Osteoblast (primary cell): ENCODE results near the gene AP3B2. TPM values are rescaled to one million over a fixed set of nuclear protein-coding genes. Genes with fewer than 3 reads are reported as not detected.

ENCODE experiments used
- DNase-seq: peaks from one replicate; pipeline ENCODE4 v3.0.0; 2011; ENCODE audit warnings: low spot score, mixed read lengths; ENCODE audit not compliant: insufficient read length; ENCODE audit errors: missing footprints
- H2AFZ ChIP-seq: 2 replicates; pipeline ENCODE4 v1.6.0; 2011; ENCODE audit warnings: mild to moderate bottlenecking, low read length
- H3K27ac ChIP-seq: 2 replicates; pipeline ENCODE4 v1.5.1; 2011; ENCODE audit warnings: mild to moderate bottlenecking, low read depth, low read length, moderate library complexity
- H3K27me3 ChIP-seq: 2 replicates; pipeline ENCODE4 v1.6.0; 2012; ENCODE audit warnings: mild to moderate bottlenecking, control low read depth, inconsistent platforms, low read length, moderate library complexity; ENCODE audit not compliant: insufficient read depth
- H3K36me3 ChIP-seq: 2 replicates; pipeline ENCODE4 v1.5.1; 2011; ENCODE audit warnings: mild to moderate bottlenecking, low read length, control low read depth, moderate library complexity; ENCODE audit not compliant: insufficient read depth
- H3K4me1 ChIP-seq: 2 replicates; pipeline ENCODE4 v1.5.1; 2011; ENCODE audit warnings: mild to moderate bottlenecking, low read length, control low read depth, moderate library complexity; ENCODE audit not compliant: insufficient read depth
- H3K4me2 ChIP-seq: 2 replicates; pipeline ENCODE4 v1.6.0; 2011; ENCODE audit warnings: mild to moderate bottlenecking, low read length; ENCODE audit not compliant: insufficient read depth
- H3K4me3 ChIP-seq: fragments of 200-600 bp; sonication (generic); 3 replicates; pipeline ENCODE4 v1.5.1; 2012; ENCODE audit warnings: mild to moderate bottlenecking, low read length, inconsistent platforms; ENCODE audit not compliant: insufficient read depth
- H3K79me2 ChIP-seq: 2 replicates; pipeline ENCODE4 v1.6.0; 2012; ENCODE audit warnings: mild to moderate bottlenecking, low read length, control low read depth, inconsistent platforms; ENCODE audit not compliant: insufficient read depth
- H3K9me3 ChIP-seq: 2 replicates; pipeline ENCODE4 v1.5.1; 2011; ENCODE audit warnings: low read depth, low read length, control low read depth
- H4K20me1 ChIP-seq: 2 replicates; pipeline ENCODE4 v1.6.0; 2012; ENCODE audit warnings: mild to moderate bottlenecking, low read length, control low read depth; ENCODE audit not compliant: insufficient read depth
- total RNA-seq: library from RNA; depleted of rRNA; stranded (reverse); fragments of >200 nt; gene quantifications from 2 replicates; pipeline ENCODE4 v1.2.3, GENCODE V29; 2012
- TF ChIP-seq, protein P1 (sequence below): IDR thresholded peaks from 2 replicates; pipeline ENCODE4 v1.5.1; 2011; ENCODE audit warnings: mild to moderate bottlenecking, low read depth, low read length, moderate library complexity; ENCODE audit errors: extremely low read depth

Gene AP3B2
- total RNA-seq, 1 donor = 0.36 TPM

DNA sequence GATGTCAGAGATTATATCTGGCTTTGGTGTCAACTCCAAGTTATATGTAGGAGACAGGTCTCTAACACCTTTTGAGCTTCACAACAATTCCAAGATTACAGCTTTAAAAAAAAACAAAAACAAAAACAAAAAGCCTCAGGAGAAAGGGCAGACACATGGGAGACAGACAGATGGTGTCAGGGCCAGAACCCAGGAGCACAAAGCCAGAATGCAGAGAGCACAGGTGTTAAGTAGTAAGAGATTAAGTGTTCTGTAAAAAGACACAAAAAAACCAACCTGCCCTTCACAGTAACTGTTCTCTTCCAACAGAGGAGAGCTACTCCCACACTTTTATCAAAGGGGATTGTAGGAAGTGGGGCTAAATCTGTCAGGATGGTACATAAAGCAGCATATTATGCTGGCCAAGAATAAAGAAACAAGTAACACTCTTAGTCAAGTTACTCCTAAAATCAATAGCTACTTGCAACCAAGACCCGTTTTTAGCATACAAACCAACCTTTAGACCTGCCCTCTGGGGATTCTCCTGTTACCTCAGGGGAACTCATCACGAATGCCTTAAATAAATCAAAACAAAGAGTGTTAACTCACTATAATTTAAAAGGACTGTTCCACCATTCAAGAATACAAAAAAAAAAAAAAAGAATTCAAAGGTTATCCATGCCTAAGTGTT is 68.4 kb downstream of the AP3B2 start:
- Histone ChIP-seq H3K36me3 (no peaks in the 10 kb centered on the region), H3K79me2 (no peaks in the 10 kb centered on the region), H2AFZ (no peak overlapping the region), H3K4me3 (no peak overlapping the region), H3K9me3 (no peaks in the 10 kb centered on the region), H3K27ac (no peak overlapping the region), H4K20me1 (no peaks in the 10 kb centered on the region), H3K27me3 (peaks cover 47% of the 10 kb centered on the region), H3K4me1 (no peaks in the 10 kb centered on the region), H3K4me2 (no peak overlapping the region)
- DNase-seq = no peak
- TF ChIP-seq, protein P1, sequence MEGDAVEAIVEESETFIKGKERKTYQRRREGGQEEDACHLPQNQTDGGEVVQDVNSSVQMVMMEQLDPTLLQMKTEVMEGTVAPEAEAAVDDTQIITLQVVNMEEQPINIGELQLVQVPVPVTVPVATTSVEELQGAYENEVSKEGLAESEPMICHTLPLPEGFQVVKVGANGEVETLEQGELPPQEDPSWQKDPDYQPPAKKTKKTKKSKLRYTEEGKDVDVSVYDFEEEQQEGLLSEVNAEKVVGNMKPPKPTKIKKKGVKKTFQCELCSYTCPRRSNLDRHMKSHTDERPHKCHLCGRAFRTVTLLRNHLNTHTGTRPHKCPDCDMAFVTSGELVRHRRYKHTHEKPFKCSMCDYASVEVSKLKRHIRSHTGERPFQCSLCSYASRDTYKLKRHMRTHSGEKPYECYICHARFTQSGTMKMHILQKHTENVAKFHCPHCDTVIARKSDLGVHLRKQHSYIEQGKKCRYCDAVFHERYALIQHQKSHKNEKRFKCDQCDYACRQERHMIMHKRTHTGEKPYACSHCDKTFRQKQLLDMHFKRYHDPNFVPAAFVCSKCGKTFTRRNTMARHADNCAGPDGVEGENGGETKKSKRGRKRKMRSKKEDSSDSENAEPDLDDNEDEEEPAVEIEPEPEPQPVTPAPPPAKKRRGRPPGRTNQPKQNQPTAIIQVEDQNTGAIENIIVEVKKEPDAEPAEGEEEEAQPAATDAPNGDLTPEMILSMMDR = no peak

DNA sequence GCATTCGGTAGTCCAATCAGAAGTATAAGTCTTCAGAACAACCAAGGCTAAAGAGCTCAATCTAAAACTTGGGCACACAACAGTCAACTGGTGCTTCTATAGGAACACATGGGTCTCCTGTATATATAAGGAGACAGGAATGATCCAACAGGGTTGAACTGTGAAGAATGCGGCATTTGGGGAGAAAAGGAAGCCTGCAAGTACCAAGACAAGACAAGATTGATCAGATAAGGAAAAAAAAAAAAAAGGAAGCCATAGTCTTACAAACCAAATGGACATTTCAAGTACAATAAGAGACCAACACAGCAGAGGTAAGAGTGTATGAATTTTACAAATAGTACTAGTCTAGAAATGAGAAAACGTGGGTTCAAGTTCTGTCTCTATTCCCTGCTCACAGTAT is 69.0 kb downstream of the AP3B2 start:
- Histone ChIP-seq H3K27me3 (peaks cover 42% of the 10 kb centered on the region), H2AFZ (no peak overlapping the region), H3K9me3 (no peaks in the 10 kb centered on the region), H3K4me3 (no peak overlapping the region), H3K4me1 (no peaks in the 10 kb centered on the region), H3K79me2 (no peaks in the 10 kb centered on the region), H3K36me3 (no peaks in the 10 kb centered on the region), H3K27ac (no peak overlapping the region), H4K20me1 (no peaks in the 10 kb centered on the region), H3K4me2 (no peak overlapping the region)
- DNase-seq = no peak
- TF ChIP-seq, protein P1 = no peak

DNA sequence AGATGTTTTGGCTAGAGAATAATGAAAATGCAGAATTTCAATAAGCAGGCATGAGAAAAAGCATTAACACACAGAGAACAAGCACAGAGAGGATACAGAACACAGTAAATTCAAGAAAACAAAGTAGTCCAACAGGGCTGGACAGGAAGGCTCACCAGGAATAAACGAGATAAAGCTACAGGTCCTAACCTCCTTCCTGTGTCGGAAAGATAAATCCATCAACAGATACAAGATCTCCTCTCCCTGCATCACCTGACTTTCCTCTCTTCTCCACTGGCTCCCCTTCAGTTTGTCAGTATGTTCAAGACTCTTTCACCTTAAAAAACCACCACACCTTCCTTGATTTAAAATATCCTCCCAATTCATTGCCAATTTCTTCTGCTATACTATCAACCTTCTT is 73.9 kb downstream of the AP3B2 start:
- Histone ChIP-seq H3K9me3 (no peaks in the 10 kb centered on the region), H3K27ac (no peak overlapping the region), H3K36me3 (no peaks in the 10 kb centered on the region), H2AFZ (no peak overlapping the region), H3K79me2 (no peaks in the 10 kb centered on the region), H3K4me2 (no peak overlapping the region), H3K27me3 (peaks cover 22% of the 10 kb centered on the region), H4K20me1 (no peaks in the 10 kb centered on the region), H3K4me1 (no peaks in the 10 kb centered on the region), H3K4me3 (no peak overlapping the region)
- DNase-seq = no peak
- TF ChIP-seq, protein P1 = no peak

DNA sequence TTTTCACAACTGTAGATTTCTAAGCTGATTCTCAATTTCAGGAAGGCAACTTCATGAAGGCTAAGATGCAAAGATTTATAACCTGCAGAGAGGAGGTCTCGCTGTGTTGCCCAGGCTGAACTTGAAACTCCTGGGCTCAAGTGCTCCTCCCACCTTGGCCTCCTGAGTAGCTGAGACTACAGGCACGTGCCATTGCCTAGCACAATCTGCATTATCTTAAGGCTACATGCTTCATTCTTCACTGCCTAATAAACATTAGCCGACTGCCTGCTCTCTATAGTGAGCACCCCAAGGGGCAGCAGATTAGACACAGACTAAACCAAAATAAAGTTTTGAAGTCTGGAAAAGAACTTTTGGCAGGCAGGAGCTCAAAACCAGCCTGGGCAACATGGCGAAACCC is 79.6 kb downstream of the AP3B2 start:
- Histone ChIP-seq H3K4me1 (no peaks in the 10 kb centered on the region), H4K20me1 (no peaks in the 10 kb centered on the region), H3K9me3 (no peaks in the 10 kb centered on the region), H3K4me3 (no peak overlapping the region), H3K4me2 (no peak overlapping the region), H3K27ac (no peak overlapping the region), H2AFZ (no peak overlapping the region), H3K27me3 (no peaks in the 10 kb centered on the region), H3K36me3 (no peaks in the 10 kb centered on the region), H3K79me2 (no peaks in the 10 kb centered on the region)
- DNase-seq = no peak
- TF ChIP-seq, protein P1 = no peak
